WTC11 (cell line): ENCODE data around the gene SPTLC2. TPM values are rescaled to one million over a fixed set of nuclear protein-coding genes. Genes with fewer than 3 reads are reported as not detected.
A peak's percentile ranks its signal among the peaks of the same experiment; 100 is the strongest.

ENCODE experiments used
- ATAC-seq: fragments of 200-7000 bp; cut with Tn5 transposase; 2 replicates; pipeline ENCODE4 v1.10.0; 2021; ENCODE audit warnings: mild to moderate bottlenecking, moderate library complexity
- CTCF ChIA-PET: fragments of 300-600 bp; sonication (Branson Sonifier 250); formaldehyde crosslinking; loops from one replicate; lab custom pipeline; 2021; ENCODE audit warnings: antibody characterized with exemption; lab: Charles Lee
- POLR2A ChIA-PET: fragments of 350-600 bp; sonication (Branson Sonifier 250); formaldehyde crosslinking; loops from one replicate; lab custom pipeline; 2021; ENCODE audit warnings: antibody characterized with exemption; lab: Charles Lee
- DNase-seq: peaks from one replicate; pipeline ENCODE4 v3.0.0; 2021; ENCODE audit warnings: low spot score
- H3K27ac Mint-ChIP-seq: 2 replicates; pipeline ENCODE4 v1.8.0; 2021; ENCODE audit warnings: mixed read lengths
- H3K27me3 Mint-ChIP-seq: 2 replicates; pipeline ENCODE4 v1.8.0; 2021; ENCODE audit warnings: low read depth, mild to moderate bottlenecking, moderate library complexity, mixed read lengths
- H3K36me3 Mint-ChIP-seq: 2 replicates; pipeline ENCODE4 v1.8.0; 2021; ENCODE audit warnings: mixed read lengths
- H3K4me1 Mint-ChIP-seq: 2 replicates; pipeline ENCODE4 v1.8.0; 2022; ENCODE audit warnings: mixed read lengths
- H3K4me3 Mint-ChIP-seq: 2 replicates; pipeline ENCODE4 v1.8.0; 2021; ENCODE audit warnings: mild to moderate bottlenecking, moderate library complexity, mixed read lengths
- H3K9me3 Mint-ChIP-seq: 2 replicates; pipeline ENCODE4 v1.8.0; 2021; ENCODE audit warnings: mixed read lengths
- ATF1 ChIP-seq: sonication (generic); formaldehyde crosslinking; IDR thresholded peaks from 2 replicates; pipeline ENCODE4 v1.8.1; 2023; ENCODE audit warnings: mild to moderate bottlenecking, moderate library complexity, missing genetic modification reagents
- ELF4 ChIP-seq: sonication (generic); formaldehyde crosslinking; IDR thresholded peaks from 2 replicates; pipeline ENCODE4 v1.8.1; 2022; ENCODE audit warnings: low read depth, mild to moderate bottlenecking, moderate library complexity, missing genetic modification reagents
- ETV6 ChIP-seq: sonication (generic); formaldehyde crosslinking; IDR thresholded peaks from 2 replicates; pipeline ENCODE4 v1.8.1; 2022; ENCODE audit warnings: mild to moderate bottlenecking, missing genetic modification reagents
- FOXJ3 ChIP-seq: sonication (generic); formaldehyde crosslinking; IDR thresholded peaks from 2 replicates; pipeline ENCODE4 v1.9.0; 2021; ENCODE audit warnings: missing genetic modification reagents, mild to moderate bottlenecking, borderline replicate concordance
- FOXP1 ChIP-seq: sonication (generic); formaldehyde crosslinking; IDR thresholded peaks from 2 replicates; pipeline ENCODE4 v1.8.0; 2022; ENCODE audit warnings: missing genetic modification reagents, mild to moderate bottlenecking, moderate library complexity, borderline replicate concordance
- GRHL2 ChIP-seq: fragments of 250-450 bp; sonication (Bioruptor Pico); IDR thresholded peaks from 2 replicates; pipeline ENCODE4 v1.8.0; 2022; ENCODE audit warnings: mild to moderate bottlenecking, moderate library complexity; ENCODE audit not compliant: insufficient replicate concordance, severe bottlenecking
- MXD4 ChIP-seq: fragments of 250-450 bp; sonication (Bioruptor Pico); IDR thresholded peaks from 2 replicates; pipeline ENCODE4 v1.8.0; 2021; ENCODE audit warnings: mild to moderate bottlenecking, moderate library complexity, borderline replicate concordance
- MYBL2 ChIP-seq: sonication (generic); formaldehyde crosslinking; IDR thresholded peaks from 2 replicates; pipeline ENCODE4 v1.8.1; 2023; ENCODE audit warnings: mild to moderate bottlenecking, moderate library complexity, missing genetic modification reagents
- NFATC4 ChIP-seq: fragments of 250-450 bp; sonication (Bioruptor Pico); IDR thresholded peaks from 2 replicates; pipeline ENCODE4 v1.9.0; 2021; ENCODE audit warnings: mild to moderate bottlenecking
- NR2C2 ChIP-seq: sonication (generic); formaldehyde crosslinking; IDR thresholded peaks from 2 replicates; pipeline ENCODE4 v1.8.0; 2022; ENCODE audit warnings: mild to moderate bottlenecking, missing genetic modification reagents
- SMAD4 ChIP-seq: sonication (generic); formaldehyde crosslinking; IDR thresholded peaks from 2 replicates; pipeline ENCODE4 v1.8.0; 2022; ENCODE audit warnings: mild to moderate bottlenecking, missing genetic modification reagents
- SOX15 ChIP-seq: fragments of 250-450 bp; sonication (Bioruptor Pico); IDR thresholded peaks from 2 replicates; pipeline ENCODE4 v1.9.0; 2021; ENCODE audit warnings: mild to moderate bottlenecking
- ZNF219 ChIP-seq: sonication (generic); formaldehyde crosslinking; IDR thresholded peaks from 2 replicates; pipeline ENCODE4 v1.8.0; 2023; ENCODE audit warnings: missing genetic modification reagents, mild to moderate bottlenecking, borderline replicate concordance
- ZNF232 ChIP-seq: sonication (generic); formaldehyde crosslinking; IDR thresholded peaks from 2 replicates; pipeline ENCODE4 v1.8.0; 2022; ENCODE audit warnings: mild to moderate bottlenecking, missing genetic modification reagents
- ZNF263 ChIP-seq: sonication (generic); formaldehyde crosslinking; IDR thresholded peaks from 2 replicates; pipeline ENCODE4 v1.8.1; 2022; ENCODE audit warnings: low read depth, mild to moderate bottlenecking, moderate library complexity, missing genetic modification reagents
- ZNF671 ChIP-seq: fragments of 250-450 bp; sonication (Bioruptor Pico); IDR thresholded peaks from 2 replicates; pipeline ENCODE4 v1.8.0; 2021; ENCODE audit warnings: mild to moderate bottlenecking
- total RNA-seq: library from RNA; stranded (reverse); gene quantifications from 3 replicates; pipeline ENCODE4 v1.2.3, GENCODE V29; 2021
- TF ChIP-seq, protein P1 (sequence below): sonication (generic); formaldehyde crosslinking; IDR thresholded peaks from 2 replicates; pipeline ENCODE4 v1.8.1; 2022; ENCODE audit warnings: missing genetic modification reagents, borderline replicate concordance
- TF ChIP-seq, protein P2 (sequence below): sonication (generic); formaldehyde crosslinking; IDR thresholded peaks from 2 replicates; pipeline ENCODE4 v1.8.1; 2022; ENCODE audit warnings: mild to moderate bottlenecking, moderate library complexity, missing genetic modification reagents
- TF ChIP-seq, protein P3 (sequence below): sonication (generic); formaldehyde crosslinking; IDR thresholded peaks from 2 replicates; pipeline ENCODE4 v1.8.1; 2023; ENCODE audit warnings: mild to moderate bottlenecking, missing genetic modification reagents, moderate library complexity
- TF ChIP-seq, protein P4 (sequence below): sonication (generic); formaldehyde crosslinking; IDR thresholded peaks from 2 replicates; pipeline ENCODE4 v1.8.0; 2022; ENCODE audit warnings: mild to moderate bottlenecking, missing genetic modification reagents
- TF ChIP-seq, protein P5 (sequence below): sonication (generic); formaldehyde crosslinking; IDR thresholded peaks from 2 replicates; pipeline ENCODE4 v1.8.1; 2022; ENCODE audit warnings: low read depth, missing genetic modification reagents, borderline replicate concordance
- TF ChIP-seq, protein P6 (sequence below): fragments of 250-450 bp; sonication (Bioruptor Pico); IDR thresholded peaks from 2 replicates; pipeline ENCODE4 v1.9.0; 2021; ENCODE audit warnings: moderate library complexity, mild to moderate bottlenecking, inconsistent platforms, borderline replicate concordance
- TF ChIP-seq, protein P7 (sequence below): sonication (generic); formaldehyde crosslinking; IDR thresholded peaks from 2 replicates; pipeline ENCODE4 v1.8.1; 2022; ENCODE audit warnings: low read depth, mild to moderate bottlenecking, moderate library complexity, missing genetic modification reagents, borderline replicate concordance
- TF ChIP-seq, protein P8 (sequence below): sonication (generic); formaldehyde crosslinking; IDR thresholded peaks from 2 replicates; pipeline ENCODE4 v1.8.0; 2022; ENCODE audit warnings: missing genetic modification reagents

The SPTLC2 gene
- total RNA-seq, 1 experiment from 2014 or later: 40.1 TPM

DNA sequence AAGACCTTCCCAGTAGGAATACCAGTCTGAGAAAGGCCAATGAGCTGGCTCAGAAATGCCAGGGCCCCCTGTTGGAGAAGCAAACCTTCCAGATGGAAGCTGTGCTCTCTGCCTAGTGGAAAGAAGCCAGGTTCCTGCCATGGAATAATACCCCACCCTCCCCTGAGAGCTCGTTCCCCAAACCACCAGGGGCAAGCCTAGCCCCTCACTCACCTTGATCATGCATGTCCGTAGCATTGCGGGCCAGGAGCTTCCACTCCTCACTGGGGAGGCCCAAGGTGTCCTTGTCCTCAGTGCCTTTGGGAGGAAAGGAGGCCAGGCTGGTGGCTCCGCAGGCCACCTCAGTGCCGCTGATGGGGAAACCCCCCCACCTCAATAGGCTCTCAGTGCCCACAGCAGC lies 138.4 kb downstream of the SPTLC2 start (continued):
- TF ChIP-seq, protein P1, sequence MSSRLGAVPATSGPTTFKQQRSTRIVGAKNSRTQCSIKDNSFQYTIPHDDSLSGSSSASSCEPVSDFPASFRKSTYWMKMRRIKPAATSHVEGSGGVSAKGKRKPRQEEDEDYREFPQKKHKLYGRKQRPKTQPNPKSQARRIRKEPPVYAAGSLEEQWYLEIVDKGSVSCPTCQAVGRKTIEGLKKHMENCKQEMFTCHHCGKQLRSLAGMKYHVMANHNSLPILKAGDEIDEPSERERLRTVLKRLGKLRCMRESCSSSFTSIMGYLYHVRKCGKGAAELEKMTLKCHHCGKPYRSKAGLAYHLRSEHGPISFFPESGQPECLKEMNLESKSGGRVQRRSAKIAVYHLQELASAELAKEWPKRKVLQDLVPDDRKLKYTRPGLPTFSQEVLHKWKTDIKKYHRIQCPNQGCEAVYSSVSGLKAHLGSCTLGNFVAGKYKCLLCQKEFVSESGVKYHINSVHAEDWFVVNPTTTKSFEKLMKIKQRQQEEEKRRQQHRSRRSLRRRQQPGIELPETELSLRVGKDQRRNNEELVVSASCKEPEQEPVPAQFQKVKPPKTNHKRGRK (CRISPR knock-in tag): no peak
- TF ChIP-seq ZNF232 (CRISPR knock-in tag) (no peak), ZNF671 (CRISPR knock-in tag) (no peak), FOXP1 (CRISPR knock-in tag) (no peak), GRHL2 (CRISPR knock-in tag) (no peak), NFATC4 (CRISPR knock-in tag) (no peak), ELF4 (no peak), FOXJ3 (CRISPR knock-in tag) (no peak), NR2C2 (CRISPR knock-in tag) (no peak), ZNF263 (CRISPR knock-in tag) (no peak), ATF1 (no peak)
- TF ChIP-seq, protein P2, sequence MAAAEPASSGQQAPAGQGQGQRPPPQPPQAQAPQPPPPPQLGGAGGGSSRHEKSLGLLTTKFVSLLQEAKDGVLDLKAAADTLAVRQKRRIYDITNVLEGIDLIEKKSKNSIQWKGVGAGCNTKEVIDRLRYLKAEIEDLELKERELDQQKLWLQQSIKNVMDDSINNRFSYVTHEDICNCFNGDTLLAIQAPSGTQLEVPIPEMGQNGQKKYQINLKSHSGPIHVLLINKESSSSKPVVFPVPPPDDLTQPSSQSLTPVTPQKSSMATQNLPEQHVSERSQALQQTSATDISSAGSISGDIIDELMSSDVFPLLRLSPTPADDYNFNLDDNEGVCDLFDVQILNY (CRISPR knock-in tag): no peak
- TF ChIP-seq, protein P3, sequence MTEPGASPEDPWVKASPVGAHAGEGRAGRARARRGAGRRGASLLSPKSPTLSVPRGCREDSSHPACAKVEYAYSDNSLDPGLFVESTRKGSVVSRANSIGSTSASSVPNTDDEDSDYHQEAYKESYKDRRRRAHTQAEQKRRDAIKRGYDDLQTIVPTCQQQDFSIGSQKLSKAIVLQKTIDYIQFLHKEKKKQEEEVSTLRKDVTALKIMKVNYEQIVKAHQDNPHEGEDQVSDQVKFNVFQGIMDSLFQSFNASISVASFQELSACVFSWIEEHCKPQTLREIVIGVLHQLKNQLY (CRISPR knock-in tag): no peak
- TF ChIP-seq, protein P4, sequence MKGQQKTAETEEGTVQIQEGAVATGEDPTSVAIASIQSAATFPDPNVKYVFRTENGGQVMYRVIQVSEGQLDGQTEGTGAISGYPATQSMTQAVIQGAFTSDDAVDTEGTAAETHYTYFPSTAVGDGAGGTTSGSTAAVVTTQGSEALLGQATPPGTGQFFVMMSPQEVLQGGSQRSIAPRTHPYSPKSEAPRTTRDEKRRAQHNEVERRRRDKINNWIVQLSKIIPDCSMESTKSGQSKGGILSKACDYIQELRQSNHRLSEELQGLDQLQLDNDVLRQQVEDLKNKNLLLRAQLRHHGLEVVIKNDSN (CRISPR knock-in tag): no peak
- TF ChIP-seq, all 79 proteins: peak for 0

DNA sequence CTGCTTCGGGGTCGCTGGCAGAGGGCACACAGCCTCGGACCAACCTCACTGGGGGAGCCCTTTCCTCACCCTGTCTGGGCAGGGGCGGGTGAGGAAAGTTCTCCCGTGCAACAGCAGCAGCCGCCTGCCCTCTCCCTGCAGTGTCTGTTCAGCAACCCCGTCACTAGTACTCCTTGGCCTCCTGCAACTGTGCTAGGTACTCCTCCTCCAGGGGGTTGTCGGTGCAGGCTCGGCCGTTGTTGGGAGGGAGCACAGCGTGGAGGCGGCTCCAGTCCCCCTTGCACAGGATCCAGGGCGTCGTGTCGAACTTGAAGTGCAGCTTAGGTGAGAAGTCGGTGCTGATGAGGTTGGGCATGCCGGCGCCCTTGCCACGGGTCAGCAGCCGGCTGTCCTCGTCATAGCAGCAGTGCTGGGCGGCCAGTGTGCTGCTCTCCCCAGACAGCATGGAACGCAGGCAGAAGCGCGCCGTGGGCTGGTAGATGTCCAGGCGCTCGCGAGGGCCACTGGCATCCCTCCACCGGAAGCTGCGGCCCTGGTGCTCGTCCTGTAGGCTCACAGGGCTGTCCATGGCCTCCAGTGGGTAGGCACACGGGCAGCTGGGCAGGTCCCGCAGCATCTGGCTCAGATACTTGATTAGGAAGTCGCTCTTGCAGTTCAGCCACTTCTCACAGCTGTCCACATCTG lies 140.9 kb downstream of the SPTLC2 start:
- ChIA-PET POLR2A (no interaction called here), CTCF (interaction anchor here (1.0 kb wide), 1 partner anchor 17 kb away, joined by 6 read pairs; no protein-coding TSS in a partner anchor)
- ATAC-seq: peak; percentile 20
- DNase-seq: no peak
- H3K4me1 Mint-ChIP-seq: peaks cover 26% of the 10 kb centered on the region
- H3K27me3 Mint-ChIP-seq: no peaks in the 10 kb centered on the region
- H3K4me3 Mint-ChIP-seq: no peak overlapping the region
- H3K9me3 Mint-ChIP-seq: no peaks in the 10 kb centered on the region
- no peak overlapping the region for H3K27ac Mint-ChIP-seq
- H3K36me3 Mint-ChIP-seq: no peaks in the 10 kb centered on the region
- TF ChIP-seq, protein P5, sequence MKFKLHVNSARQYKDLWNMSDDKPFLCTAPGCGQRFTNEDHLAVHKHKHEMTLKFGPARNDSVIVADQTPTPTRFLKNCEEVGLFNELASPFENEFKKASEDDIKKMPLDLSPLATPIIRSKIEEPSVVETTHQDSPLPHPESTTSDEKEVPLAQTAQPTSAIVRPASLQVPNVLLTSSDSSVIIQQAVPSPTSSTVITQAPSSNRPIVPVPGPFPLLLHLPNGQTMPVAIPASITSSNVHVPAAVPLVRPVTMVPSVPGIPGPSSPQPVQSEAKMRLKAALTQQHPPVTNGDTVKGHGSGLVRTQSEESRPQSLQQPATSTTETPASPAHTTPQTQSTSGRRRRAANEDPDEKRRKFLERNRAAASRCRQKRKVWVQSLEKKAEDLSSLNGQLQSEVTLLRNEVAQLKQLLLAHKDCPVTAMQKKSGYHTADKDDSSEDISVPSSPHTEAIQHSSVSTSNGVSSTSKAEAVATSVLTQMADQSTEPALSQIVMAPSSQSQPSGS (CRISPR knock-in tag): no peak
- TF ChIP-seq SMAD4 (CRISPR knock-in tag) (no peak), ATF1 (no peak), ZNF219 (no peak), ETV6 (CRISPR knock-in tag) (no peak), MXD4 (CRISPR knock-in tag) (no peak), ELF4 (no peak), MYBL2 (CRISPR knock-in tag) (no peak), SOX15 (CRISPR knock-in tag) (no peak)
- TF ChIP-seq, protein P6, sequence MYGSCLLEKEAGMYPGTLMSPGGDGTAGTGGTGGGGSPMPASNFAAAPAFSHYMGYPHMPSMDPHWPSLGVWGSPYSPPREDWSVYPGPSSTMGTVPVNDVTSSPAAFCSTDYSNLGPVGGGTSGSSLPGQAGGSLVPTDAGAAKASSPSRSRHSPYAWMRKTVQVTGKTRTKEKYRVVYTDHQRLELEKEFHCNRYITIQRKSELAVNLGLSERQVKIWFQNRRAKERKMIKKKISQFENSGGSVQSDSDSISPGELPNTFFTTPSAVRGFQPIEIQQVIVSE (CRISPR knock-in tag): no peak
- TF ChIP-seq, protein P7, sequence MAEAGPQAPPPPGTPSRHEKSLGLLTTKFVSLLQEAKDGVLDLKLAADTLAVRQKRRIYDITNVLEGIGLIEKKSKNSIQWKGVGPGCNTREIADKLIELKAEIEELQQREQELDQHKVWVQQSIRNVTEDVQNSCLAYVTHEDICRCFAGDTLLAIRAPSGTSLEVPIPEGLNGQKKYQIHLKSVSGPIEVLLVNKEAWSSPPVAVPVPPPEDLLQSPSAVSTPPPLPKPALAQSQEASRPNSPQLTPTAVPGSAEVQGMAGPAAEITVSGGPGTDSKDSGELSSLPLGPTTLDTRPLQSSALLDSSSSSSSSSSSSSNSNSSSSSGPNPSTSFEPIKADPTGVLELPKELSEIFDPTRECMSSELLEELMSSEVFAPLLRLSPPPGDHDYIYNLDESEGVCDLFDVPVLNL (CRISPR knock-in tag): no peak
- TF ChIP-seq, protein P2 (CRISPR knock-in tag): no peak
- TF ChIP-seq, protein P8, sequence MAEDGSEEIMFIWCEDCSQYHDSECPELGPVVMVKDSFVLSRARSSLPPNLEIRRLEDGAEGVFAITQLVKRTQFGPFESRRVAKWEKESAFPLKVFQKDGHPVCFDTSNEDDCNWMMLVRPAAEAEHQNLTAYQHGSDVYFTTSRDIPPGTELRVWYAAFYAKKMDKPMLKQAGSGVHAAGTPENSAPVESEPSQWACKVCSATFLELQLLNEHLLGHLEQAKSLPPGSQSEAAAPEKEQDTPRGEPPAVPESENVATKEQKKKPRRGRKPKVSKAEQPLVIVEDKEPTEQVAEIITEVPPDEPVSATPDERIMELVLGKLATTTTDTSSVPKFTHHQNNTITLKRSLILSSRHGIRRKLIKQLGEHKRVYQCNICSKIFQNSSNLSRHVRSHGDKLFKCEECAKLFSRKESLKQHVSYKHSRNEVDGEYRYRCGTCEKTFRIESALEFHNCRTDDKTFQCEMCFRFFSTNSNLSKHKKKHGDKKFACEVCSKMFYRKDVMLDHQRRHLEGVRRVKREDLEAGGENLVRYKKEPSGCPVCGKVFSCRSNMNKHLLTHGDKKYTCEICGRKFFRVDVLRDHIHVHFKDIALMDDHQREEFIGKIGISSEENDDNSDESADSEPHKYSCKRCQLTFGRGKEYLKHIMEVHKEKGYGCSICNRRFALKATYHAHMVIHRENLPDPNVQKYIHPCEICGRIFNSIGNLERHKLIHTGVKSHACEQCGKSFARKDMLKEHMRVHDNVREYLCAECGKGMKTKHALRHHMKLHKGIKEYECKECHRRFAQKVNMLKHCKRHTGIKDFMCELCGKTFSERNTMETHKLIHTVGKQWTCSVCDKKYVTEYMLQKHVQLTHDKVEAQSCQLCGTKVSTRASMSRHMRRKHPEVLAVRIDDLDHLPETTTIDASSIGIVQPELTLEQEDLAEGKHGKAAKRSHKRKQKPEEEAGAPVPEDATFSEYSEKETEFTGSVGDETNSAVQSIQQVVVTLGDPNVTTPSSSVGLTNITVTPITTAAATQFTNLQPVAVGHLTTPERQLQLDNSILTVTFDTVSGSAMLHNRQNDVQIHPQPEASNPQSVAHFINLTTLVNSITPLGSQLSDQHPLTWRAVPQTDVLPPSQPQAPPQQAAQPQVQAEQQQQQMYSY (CRISPR knock-in tag): no peak
